ENCODE measurements around the gene SLC15A4.
"Not testable (repeated sequence)": the region's sequence is repeated elsewhere in the genome, so short reads cannot be mapped to it uniquely, and the experiment has no call there.

The SLC15A4 gene

DNA sequence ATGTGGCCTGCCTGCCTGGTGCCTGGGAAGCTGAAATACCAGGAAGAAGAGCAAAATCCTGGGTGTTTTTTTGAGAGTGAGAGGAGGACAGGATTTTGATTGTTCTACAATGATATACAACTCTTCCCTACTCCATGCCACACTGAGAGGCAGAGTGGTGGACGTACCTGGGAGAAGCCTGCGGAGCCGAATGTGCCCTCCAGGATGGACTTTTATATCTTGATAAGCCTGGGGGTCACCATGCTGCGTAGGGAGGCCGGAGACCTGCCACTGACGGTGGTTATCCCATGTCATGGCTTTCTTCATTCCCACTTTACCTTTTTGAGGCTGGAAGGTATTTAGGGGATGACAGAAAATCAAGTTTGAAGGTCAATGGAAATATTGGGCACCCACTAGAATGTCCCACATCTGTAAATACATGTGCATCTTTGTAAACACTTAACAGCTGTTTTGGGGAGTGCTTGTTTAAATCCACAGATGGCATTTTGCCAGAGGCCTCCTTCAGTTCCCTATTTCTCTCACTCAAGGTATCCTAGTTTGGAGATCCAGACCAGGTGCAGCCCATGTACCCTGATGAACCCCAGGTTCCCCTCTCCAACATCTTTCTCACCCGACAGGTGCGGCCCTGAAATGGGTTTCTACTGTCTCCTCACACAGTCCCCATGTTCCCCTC lies 28.4 kb upstream of the SLC15A4 start:
- H3K4me1 Mint-ChIP-seq (ENCODE audit: low read depth) = peaks cover 1% of the 10 kb centered on the region
- DNase-seq = no peak
- H3K36me3 Mint-ChIP-seq (ENCODE audit: low read depth) = no peaks in the 10 kb centered on the region
- H3K9me3 Mint-ChIP-seq = no peaks in the 10 kb centered on the region
- no peak overlapping the region for H3K27ac Mint-ChIP-seq
- H3K27me3 Mint-ChIP-seq = peaks cover 44% of the 10 kb centered on the region
- no peak overlapping the region for H3K4me3 Mint-ChIP-seq

DNA sequence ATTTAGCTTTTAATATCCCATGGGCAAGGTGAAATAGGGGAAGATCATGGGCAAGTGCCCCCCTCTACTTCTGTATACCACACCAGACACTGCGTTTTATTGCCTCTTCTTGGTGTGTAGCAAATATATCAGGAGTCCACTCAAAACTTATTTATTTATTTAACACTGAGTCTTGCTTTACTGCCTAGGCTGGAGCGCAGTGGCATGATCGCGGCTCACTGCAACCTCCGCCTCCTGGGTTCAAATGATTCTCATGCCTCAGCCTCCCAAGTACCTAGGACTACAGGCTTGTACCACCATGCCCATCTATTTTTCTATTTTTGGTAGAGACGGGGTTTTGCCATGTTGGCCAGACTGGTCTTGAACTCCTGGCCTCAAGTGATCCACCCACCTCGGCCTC lies 27.7 kb upstream of the SLC15A4 start:
- not testable (repeated sequence) for H3K27ac Mint-ChIP-seq; H3K4me3 Mint-ChIP-seq; H3K4me1 Mint-ChIP-seq (ENCODE audit: low read depth); H3K36me3 Mint-ChIP-seq (ENCODE audit: low read depth); DNase-seq; H3K9me3 Mint-ChIP-seq
- H3K27me3 Mint-ChIP-seq = peaks cover 41% of the 10 kb centered on the region

DNA sequence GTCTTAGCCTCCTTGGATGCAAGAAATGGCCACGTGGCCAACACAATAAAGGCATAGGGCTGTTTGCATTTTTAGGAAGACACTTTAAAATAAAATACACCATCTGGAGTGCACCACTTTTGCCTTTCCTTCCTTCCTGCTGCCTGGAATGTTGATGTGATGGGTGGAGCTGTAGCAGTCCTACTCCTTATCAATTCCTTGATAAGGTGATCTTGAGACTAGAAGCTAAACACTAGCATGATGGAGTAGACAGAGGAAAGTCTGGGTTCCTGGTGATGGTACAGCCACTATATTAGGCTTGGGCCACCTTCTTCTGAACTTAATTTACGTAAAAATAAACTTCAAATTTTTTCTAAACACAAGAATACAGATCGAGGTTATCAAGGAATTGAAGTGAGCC lies 26.6 kb upstream of the SLC15A4 start:
- no peak for DNase-seq
- Mint-ChIP-seq H3K9me3 (no peaks in the 10 kb centered on the region), H3K27ac (no peak overlapping the region), H3K27me3 (peaks cover 33% of the 10 kb centered on the region), H3K36me3 (ENCODE audit: low read depth) (no peaks in the 10 kb centered on the region), H3K4me3 (no peak overlapping the region), H3K4me1 (ENCODE audit: low read depth) (peaks cover 1% of the 10 kb centered on the region)

DNA sequence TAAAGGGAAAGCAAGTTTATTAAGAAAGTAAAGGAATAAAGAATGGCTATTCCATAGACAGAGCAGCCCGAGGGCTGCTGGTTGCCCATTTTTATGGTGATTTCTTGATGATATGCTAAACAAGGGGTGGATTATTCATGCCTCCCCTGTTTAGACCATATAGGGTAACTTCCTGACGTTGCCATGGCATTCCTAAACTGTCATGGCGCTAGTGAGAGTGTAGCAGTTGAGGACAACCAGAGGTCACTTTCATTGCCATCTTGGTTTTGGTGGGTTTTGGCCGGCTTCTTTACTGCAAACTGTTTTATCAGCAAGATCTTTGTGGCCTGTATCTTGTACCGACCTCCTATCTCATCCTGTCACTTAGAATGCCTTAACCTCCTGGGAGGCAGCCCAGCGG lies 26.0 kb upstream of the SLC15A4 start:
- not testable (repeated sequence) for H3K9me3 Mint-ChIP-seq; H3K27ac Mint-ChIP-seq; H3K4me1 Mint-ChIP-seq (ENCODE audit: low read depth); H3K4me3 Mint-ChIP-seq; DNase-seq; H3K36me3 Mint-ChIP-seq (ENCODE audit: low read depth)
- H3K27me3 Mint-ChIP-seq = peaks cover 27% of the 10 kb centered on the region

DNA sequence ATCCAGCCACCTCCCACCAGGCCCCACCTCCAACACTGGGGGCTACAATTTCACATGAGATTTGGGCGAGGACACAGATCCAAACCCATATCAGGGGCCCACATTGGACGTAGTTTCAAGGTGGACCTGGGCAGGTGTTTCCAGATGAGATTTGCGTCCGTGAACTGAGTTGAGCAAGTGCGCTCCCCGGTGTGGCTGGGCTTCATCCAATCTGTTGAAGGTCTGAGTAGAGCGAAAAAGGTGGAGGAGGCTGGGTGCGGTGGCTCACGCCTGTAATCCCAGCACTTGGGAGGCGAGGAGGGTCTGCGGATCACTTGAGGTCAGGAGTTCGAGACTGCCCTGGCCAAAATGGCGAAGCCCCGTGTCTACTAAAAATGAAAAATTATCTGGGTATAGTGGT lies 24.6 kb upstream of the SLC15A4 start:
- no peaks in the 10 kb centered on the region for H3K9me3 Mint-ChIP-seq
- DNase-seq = no peak
- peaks cover 1% of the 10 kb centered on the region for H3K4me1 Mint-ChIP-seq (ENCODE audit: low read depth)
- no peaks in the 10 kb centered on the region for H3K36me3 Mint-ChIP-seq (ENCODE audit: low read depth)
- H3K27me3 Mint-ChIP-seq = peaks cover 18% of the 10 kb centered on the region
- no peak overlapping the region for H3K4me3 Mint-ChIP-seq
- H3K27ac Mint-ChIP-seq = no peak overlapping the region

DNA sequence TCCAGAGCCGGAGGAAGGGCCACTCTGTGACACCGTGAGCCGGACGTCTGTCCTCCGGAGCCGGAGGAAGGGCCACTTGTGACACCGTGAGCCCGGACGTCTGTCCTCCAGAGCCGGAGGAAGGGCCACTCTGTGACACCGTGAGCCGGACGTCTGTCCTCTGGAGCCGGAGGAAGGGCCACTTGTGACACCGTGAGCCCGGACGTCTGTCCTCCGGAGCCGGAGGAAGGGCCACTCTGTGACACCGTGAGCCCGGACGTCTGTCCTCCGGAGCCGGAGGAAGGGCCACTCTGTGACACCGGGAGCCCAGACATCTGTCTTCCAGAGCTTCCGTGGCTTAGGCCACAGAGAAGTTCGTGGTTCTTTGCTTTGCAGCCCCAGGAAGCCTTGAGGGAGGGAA lies 22.9 kb upstream of the SLC15A4 start:
- not testable (repeated sequence) for DNase-seq; H3K9me3 Mint-ChIP-seq; H3K27ac Mint-ChIP-seq; H3K36me3 Mint-ChIP-seq (ENCODE audit: low read depth); H3K4me1 Mint-ChIP-seq (ENCODE audit: low read depth); H3K4me3 Mint-ChIP-seq
- peaks cover 11% of the 10 kb centered on the region for H3K27me3 Mint-ChIP-seq

DNA sequence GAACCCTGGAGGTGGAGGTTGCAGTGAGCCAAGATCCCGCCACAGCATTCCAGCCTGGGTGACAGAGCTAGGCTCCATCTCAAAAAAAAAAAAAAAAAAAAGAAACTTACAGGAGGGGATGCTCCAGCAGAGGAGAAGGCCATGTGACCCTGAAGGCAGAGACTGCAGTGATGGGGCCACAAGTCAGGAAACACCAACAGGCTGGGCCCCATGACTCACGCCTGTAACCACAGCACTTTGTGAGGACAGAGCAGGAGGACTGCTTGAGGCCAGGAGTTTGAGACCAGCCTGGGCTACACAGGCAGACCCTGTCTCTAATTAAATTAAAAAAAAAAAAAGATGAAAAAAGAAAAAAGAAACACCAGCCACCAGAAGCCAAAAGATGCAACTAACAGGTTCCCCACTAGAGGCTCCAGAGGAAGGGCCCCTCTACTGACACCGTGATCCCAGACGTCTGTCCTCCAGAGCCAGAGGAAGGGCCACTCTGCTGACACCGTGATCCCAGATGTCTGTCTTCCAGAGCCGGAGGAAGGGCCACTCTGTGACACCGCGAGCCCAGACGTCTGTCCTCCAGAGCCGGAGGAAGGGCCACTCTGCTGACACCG lies 20.4 kb upstream of the SLC15A4 start:
- DNase-seq = no peak
- Mint-ChIP-seq H3K27ac (no peak overlapping the region), H3K4me3 (no peak overlapping the region)

DNA sequence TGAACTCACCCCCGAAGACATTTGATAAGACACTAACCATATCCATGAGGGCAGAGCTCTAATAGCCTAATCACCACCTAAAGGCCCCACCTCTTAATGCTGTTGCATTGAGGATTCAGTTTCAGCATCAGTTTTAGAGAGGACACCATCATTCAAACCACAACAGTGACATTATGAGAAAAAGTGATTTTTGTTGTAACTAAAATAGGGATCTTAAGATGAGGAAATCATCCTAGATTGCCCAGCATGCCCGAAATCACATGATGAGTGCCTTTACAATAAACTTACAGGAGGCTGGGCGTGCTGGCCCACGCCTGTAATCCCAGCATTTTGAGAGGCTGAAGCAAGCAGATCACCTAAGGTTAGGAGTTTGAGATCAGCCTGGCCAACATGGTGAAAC lies 19.8 kb upstream of the SLC15A4 start:
- peaks cover 16% of the 10 kb centered on the region for H3K27me3 Mint-ChIP-seq
- no peaks in the 10 kb centered on the region for H3K9me3 Mint-ChIP-seq
- H3K36me3 Mint-ChIP-seq (ENCODE audit: low read depth) = no peaks in the 10 kb centered on the region
- no peak overlapping the region for H3K4me3 Mint-ChIP-seq
- no peak for DNase-seq
- no peak overlapping the region for H3K27ac Mint-ChIP-seq
- H3K4me1 Mint-ChIP-seq (ENCODE audit: low read depth) = peaks cover 7% of the 10 kb centered on the region

More for the DNA sequence above, 20.4 kb upstream of the SLC15A4 start:
- Mint-ChIP-seq H3K9me3 (no peaks in the 10 kb centered on the region), H3K36me3 (ENCODE audit: low read depth) (no peaks in the 10 kb centered on the region), H3K4me1 (ENCODE audit: low read depth) (peaks cover 7% of the 10 kb centered on the region), H3K27me3 (peaks cover 16% of the 10 kb centered on the region)

DNA sequence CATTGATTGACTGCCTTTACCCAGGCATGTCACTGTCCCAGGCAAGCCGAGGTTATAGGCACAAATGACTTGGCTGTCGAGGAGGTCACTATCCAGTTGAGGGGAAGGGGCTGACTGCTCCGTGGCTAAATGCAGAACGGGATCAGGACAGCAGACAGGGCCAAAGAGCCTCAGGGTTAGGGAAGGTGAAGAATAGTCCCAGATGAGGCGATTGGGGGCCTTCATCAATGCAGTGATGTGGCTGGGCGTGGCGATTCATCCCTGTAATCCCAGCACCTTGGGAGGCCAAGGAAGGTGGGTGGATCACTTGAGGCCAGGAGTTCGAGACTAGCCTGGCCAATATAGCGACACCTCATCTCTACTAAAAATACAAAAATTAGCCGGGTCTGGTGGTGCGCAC lies 18.8 kb upstream of the SLC15A4 start:
- Mint-ChIP-seq H3K27ac (no peak overlapping the region), H3K36me3 (ENCODE audit: low read depth) (no peaks in the 10 kb centered on the region), H3K9me3 (no peaks in the 10 kb centered on the region), H3K4me3 (no peak overlapping the region), H3K27me3 (peaks cover 16% of the 10 kb centered on the region), H3K4me1 (ENCODE audit: low read depth) (peaks cover 7% of the 10 kb centered on the region)
- DNase-seq = no peak

DNA sequence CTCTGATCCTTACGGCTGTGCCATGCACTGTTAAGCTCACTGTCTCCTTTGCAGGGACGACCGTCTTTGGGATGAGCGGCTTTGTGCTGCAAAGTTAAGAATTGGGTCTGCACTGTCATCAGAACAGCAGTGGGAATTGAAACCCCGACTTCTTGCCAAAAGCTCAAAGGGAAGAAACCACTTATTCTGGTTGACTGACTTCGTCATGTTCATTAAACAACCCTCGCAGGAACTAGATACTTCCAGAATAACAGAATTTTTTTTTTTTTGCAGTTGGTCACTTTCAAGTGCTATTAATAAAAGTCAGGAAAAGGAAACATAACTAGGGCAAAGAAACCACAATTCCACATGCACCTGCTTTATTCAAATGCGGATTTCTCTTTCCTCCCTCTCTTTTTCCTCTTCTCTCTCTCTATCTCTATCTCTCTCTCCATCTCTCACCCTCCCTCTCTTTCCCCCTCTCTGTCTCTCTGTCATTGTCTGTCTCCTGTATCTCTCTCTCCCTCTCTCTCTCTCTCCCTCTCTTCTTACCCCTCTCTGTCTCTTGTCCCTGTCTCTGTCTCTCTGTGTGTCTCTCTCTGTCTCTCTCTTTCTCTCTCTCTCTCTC lies 17.2 kb upstream of the SLC15A4 start:
- DNase-seq = no peak
- Mint-ChIP-seq H3K27me3 (peaks cover 16% of the 10 kb centered on the region), H3K27ac (no peak overlapping the region), H3K4me3 (no peak overlapping the region), H3K36me3 (ENCODE audit: low read depth) (no peaks in the 10 kb centered on the region), H3K4me1 (ENCODE audit: low read depth) (peaks cover 7% of the 10 kb centered on the region), H3K9me3 (no peaks in the 10 kb centered on the region)

DNA sequence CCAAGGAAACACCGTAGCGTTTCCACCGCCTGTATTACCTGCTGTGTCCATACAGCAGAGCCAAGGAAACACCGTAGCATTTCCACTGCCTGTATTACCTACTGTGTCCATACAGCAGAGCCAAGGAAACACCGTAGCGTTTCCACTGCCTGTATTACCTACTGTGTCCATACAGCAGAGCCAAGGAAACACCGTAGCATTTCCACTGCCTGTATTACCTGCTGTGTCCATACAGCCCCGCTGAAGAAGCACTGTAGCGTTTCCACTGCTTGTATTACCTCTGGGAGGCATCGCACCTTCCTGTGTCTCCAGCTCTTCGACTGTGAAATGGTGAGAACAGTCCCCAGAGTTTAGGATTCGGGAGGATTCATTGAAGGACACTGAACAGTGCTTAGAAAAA lies 16.1 kb upstream of the SLC15A4 start:
- H3K36me3 Mint-ChIP-seq (ENCODE audit: low read depth); H3K27ac Mint-ChIP-seq; DNase-seq; H3K4me3 Mint-ChIP-seq; H3K9me3 Mint-ChIP-seq; H3K4me1 Mint-ChIP-seq (ENCODE audit: low read depth): not testable (repeated sequence)
- peaks cover 21% of the 10 kb centered on the region for H3K27me3 Mint-ChIP-seq

DNA sequence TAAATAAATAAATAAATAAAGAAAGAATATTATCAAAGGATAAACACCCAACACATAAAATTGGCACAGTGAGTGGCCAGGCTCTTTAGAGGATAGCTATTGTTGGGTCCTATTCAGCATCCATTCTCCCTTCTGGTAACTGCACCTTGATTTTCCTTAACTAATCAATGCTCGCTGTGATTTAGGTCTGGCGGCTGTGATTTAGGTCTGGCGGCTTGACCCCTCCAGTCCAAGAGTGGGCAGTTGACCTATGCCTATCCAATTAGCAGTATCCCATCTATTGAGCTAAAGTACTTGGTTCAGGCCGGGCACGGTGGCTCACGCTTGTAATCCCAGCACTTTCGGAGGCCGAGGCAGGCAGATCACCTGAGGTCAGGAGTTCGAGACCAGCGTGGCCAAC lies 9.7 kb upstream of the SLC15A4 start:
- H3K36me3 Mint-ChIP-seq (ENCODE audit: low read depth) = no peaks in the 10 kb centered on the region

DNA sequence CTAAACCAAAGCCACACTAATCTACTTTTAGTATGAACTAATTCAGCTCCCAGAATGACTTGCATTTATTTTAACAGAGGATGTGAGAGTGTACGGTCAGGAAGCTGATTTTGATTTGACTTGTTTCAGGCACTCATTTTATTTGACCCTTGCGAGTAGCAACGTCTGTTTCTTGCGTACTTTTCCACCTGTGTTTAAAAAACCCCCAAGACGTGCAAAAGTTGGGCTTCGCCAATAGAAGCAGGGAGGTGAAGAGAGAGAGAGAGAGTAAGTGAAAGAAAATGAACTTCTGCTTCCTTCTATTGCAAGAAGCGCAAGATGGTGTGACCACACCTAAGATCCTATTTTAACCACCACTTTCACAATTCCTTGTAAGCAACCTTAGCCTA lies 6.7 kb upstream of the SLC15A4 start:
- Mint-ChIP-seq H3K4me3 (no peak overlapping the region), H3K27me3 (peaks cover 16% of the 10 kb centered on the region)

More for the DNA sequence above, 9.7 kb upstream of the SLC15A4 start:
- no peaks in the 10 kb centered on the region for H3K9me3 Mint-ChIP-seq
- peaks cover 14% of the 10 kb centered on the region for H3K4me1 Mint-ChIP-seq (ENCODE audit: low read depth)
- peaks cover 17% of the 10 kb centered on the region for H3K27me3 Mint-ChIP-seq
- no peak for DNase-seq
- H3K4me3 Mint-ChIP-seq = no peak overlapping the region
- no peak overlapping the region for H3K27ac Mint-ChIP-seq

DNA sequence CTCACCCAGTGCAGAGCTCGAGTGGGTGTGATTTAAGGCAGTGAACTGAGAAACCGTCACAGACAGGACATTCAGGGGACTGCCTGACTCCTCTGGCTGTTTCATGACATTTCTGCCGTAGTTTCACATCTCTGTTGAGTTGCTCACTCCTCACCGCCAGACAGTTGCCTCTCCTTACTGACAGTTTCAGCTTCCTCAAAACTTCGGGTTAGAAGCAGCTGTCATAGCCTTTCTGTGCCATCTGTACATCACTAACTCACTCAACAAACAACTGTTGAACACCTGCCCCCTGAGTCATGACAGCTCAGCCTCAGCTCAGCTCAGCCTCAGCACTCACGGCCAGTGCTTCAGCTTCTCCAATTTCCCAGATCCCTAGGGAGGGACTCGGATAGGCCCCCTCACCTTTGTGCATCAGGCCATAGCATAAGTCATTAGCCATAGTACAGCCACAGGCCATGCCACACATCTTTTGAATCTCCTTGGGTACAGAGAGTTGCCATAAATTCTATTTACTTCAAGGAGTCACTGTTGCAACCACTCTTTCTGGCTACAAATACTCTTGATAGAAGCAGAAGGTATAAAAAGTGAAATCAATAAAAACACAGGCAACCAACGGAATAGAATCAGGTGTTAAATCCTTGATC lies 6.2 kb upstream of the SLC15A4 start:
- Mint-ChIP-seq H3K27ac (peak overlapping the region; percentile 76), H3K4me1 (ENCODE audit: low read depth) (peaks cover 14% of the 10 kb centered on the region), H3K36me3 (ENCODE audit: low read depth) (no peaks in the 10 kb centered on the region), H3K4me3 (no peak overlapping the region), H3K9me3 (no peaks in the 10 kb centered on the region), H3K27me3 (peaks cover 13% of the 10 kb centered on the region)
- no peak for DNase-seq

More for the DNA sequence above, 6.7 kb upstream of the SLC15A4 start:
- DNase-seq = no peak
- Mint-ChIP-seq H3K36me3 (ENCODE audit: low read depth) (no peaks in the 10 kb centered on the region), H3K27ac (no peak overlapping the region), H3K9me3 (no peaks in the 10 kb centered on the region), H3K4me1 (ENCODE audit: low read depth) (peaks cover 14% of the 10 kb centered on the region)

DNA sequence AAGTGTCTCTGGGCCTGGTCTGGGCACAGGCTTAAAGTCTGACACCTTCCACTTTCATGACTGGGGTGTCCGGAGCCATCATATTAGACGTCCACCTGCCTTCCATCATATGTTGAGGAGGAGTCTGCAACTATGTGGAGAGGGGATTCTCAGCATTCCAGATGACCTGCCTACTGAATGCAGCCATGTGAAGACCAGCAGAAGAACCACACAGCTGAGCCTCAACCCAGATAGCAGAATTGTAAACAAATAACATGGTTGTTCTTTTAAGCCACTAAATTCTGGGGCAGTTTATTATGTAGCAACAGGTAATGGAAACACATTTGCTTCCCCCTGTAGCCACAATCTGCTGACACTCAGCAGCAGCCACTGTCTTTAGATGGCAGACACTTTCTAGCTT lies 4.0 kb upstream of the SLC15A4 start:
- DNase-seq = no peak
- Mint-ChIP-seq H3K27me3 (peaks cover 13% of the 10 kb centered on the region), H3K4me3 (no peak overlapping the region), H3K4me1 (ENCODE audit: low read depth) (peaks cover 21% of the 10 kb centered on the region), H3K27ac (no peak overlapping the region), H3K9me3 (no peaks in the 10 kb centered on the region), H3K36me3 (ENCODE audit: low read depth) (peaks cover 3% of the 10 kb centered on the region)

Measured in activated T-cell treated with anti-CD3 and anti-CD28 coated beads, Interleukin-2, amount 50 U/mL, for 24 hours (primary cell).